Esophagus muscularis mucosa (tissue), 4 donors: ENCODE measurements around the gene GADD45A. TPM values are rescaled to one million over a fixed set of nuclear protein-coding genes. Genes with fewer than 3 reads are reported as not detected.

Experiments
- DNase-seq: peaks from one replicate; pipeline ENCODE4 v3.0.0-alpha.2; 2017; ENCODE audit errors: extremely low spot score
- H3K27ac ChIP-seq, 4 donors: fragments of 200-600 bp; sonication (generic); replicated peaks in 1 of 4; 1 replicate in 3 of 4; 2 replicates in 1 of 4; pipeline ENCODE4 v1.5.1; 2016 to 2019; ENCODE audit warnings: mild to moderate bottlenecking in 1 of 4
- H3K27me3 ChIP-seq, 4 donors: fragments of 200-600 bp; sonication (generic); one replicate each; pipeline versions ENCODE4 v1.5.1 to v1.6.0; 2016 to 2019
- H3K36me3 ChIP-seq, 4 donors: fragments of 200-600 bp; sonication (generic); one replicate each; pipeline ENCODE4 v1.5.1; 2016 to 2019
- H3K4me1 ChIP-seq, 4 donors: fragments of 200-600 bp; sonication (generic); one replicate each; pipeline ENCODE4 v1.5.1; 2016 to 2019
- H3K4me3 ChIP-seq, 4 donors: fragments of 200-600 bp; sonication (generic); 1 replicate in 2 of 4; 2 replicates in 2 of 4; pipeline ENCODE4 v1.5.1; 2016 to 2019; ENCODE audit warnings: mild to moderate bottlenecking in 4 of 4, moderate library complexity in 1 of 4
- H3K9me3 ChIP-seq, 4 donors: fragments of 200-600 bp; sonication (generic); 1 replicate in 3 of 4; 2 replicates in 1 of 4; pipeline ENCODE4 v1.5.1; 2016 to 2019
- CTCF ChIP-seq, 3 experiments: fragments of 200-600 bp in 2 of 3; fragments of 450-650 bp in 1 of 3; sonication (generic) in 2 of 3; IDR thresholded peaks; one replicate each; pipeline ENCODE4 v1.5.1; 2017 to 2019; ENCODE audit warnings: antibody characterized with exemption in 3 of 3, mild to moderate bottlenecking in 2 of 3, moderate library complexity in 1 of 3
- EP300 ChIP-seq: sonication (generic); formaldehyde crosslinking; IDR thresholded peaks from one replicate; pipeline ENCODE4 v1.6.1; 2017; ENCODE audit warnings: antibody characterized with exemption
- POLR2A ChIP-seq: fragments of 450-650 bp; IDR thresholded peaks from one replicate; pipeline ENCODE4 v1.6.1; 2017; ENCODE audit warnings: antibody characterized with exemption, moderate library complexity, mild to moderate bottlenecking, low read depth
- POLR2AphosphoS5 ChIP-seq, 2 donors: sonication (generic); formaldehyde crosslinking; IDR thresholded peaks; one replicate each; pipeline ENCODE4 v1.6.1; 2017; ENCODE audit warnings: antibody characterized with exemption in 2 of 2
- WGBS: methylation state at CpG from one replicate; pipeline ENCODE4 v1.1.5; 2018; 5-methylcytosine and 5-hydroxymethylcytosine counted together
- intact Hi-C: fragments of 100-400 bp; cut with DNase I; formaldehyde crosslinking; loops from one replicate; pipeline ENCODE4 v1.15.1; 2023
- total RNA-seq, 4 donors: library from RNA; depleted of rRNA; stranded (reverse); fragments of >200 nt; gene quantifications; one replicate each; pipeline versions ENCODE4 v1.1.0 to v1.2.1, GENCODE V29; 2016

Gene GADD45A
- total RNA-seq, 4 donors from 2014 or later: 51.1 to 80.8 (median 66.5) TPM

- TF ChIP-seq CTCF (IDR thresholded peaks at IDR 0.05) (no peak), EP300 (no peak), POLR2A (no peak), POLR2AphosphoS5 (IDR thresholded peaks at IDR 0.05) (no peak)
- no peak overlapping the region for H3K27ac ChIP-seq
- intact Hi-C loops: no loop called here
- H3K4me3 ChIP-seq: no peak overlapping the region
- WGBS: 73% methylated on average over 6 of the region's 6 CpGs
- H3K36me3 ChIP-seq: no peaks in the 10 kb centered on the region
- no peaks in the 10 kb centered on the region for H3K9me3 ChIP-seq
- H3K27me3 ChIP-seq: no peaks in the 10 kb centered on the region
- peaks cover 20 to 29% (median 24%) of the 10 kb centered on the region in 4 donors for H3K4me1 ChIP-seq
- peak; percentile 60 for DNase-seq
Observed at GRCh38 chr1:67648582-67649326, 36.2 kb upstream of the GADD45A start.

DNA sequence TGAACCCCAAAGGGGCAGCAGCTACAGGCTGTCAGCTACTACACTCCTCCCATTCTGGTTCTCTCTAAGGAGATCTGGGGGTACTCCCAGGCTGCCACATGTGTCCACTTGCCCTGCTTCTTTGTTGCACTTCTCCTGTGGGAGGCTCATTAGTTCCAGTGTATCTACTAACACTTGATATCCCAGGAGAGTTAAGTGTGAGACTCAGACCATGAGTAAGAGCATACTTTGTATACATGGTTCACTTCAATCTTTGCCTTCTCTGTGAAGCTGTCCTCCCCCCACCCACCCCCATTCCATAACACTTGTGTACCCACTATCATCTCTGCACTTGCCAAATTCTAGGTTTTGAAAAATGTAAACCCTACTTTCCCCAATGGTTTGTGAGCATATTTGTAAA is 34.9 kb upstream of the GADD45A start:
- Histone ChIP-seq H3K4me3 (no peak overlapping the region), H3K27ac (no peak overlapping the region), H3K36me3 (no peaks in the 10 kb centered on the region), H3K9me3 (no peaks in the 10 kb centered on the region), H3K4me1 (peaks cover 20 to 29% (median 24%) of the 10 kb centered on the region in 4 donors), H3K27me3 (no peaks in the 10 kb centered on the region)
- intact Hi-C loops: no loop called here
- TF ChIP-seq EP300: no peak
- no peak for TF ChIP-seq CTCF (IDR thresholded peaks at IDR 0.05)
- no peak for TF ChIP-seq POLR2AphosphoS5 (IDR thresholded peaks at IDR 0.05)
- TF ChIP-seq POLR2A: no peak
- DNase-seq: peak; percentile 53

DNA sequence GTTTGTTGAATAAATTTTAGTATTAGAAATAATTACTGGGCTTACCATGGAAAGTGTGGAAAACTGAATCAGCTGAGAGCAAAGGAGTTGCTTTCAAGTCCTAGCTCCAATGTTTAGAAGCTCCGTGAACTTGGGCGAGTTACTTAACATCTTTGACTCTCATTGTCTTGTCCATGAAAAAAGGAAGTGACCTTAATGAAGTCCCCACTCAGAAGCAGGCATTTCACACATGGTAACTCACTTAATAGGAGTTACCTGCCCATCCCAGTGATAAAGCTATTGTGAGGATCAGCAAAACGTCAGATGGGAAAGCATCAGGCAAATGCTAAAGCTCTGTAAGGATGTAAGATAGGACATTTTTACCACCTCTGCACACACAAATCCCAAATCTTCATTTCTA is 34.0 kb upstream of the GADD45A start:
- intact Hi-C loops: no loop called here
- 84% methylated on average over 3 of the region's 3 CpGs for WGBS
- Histone ChIP-seq H3K4me3 (no peak overlapping the region), H3K36me3 (no peaks in the 10 kb centered on the region), H3K9me3 (no peaks in the 10 kb centered on the region), H3K27ac (no peak overlapping the region), H3K4me1 (peaks cover 16 to 21% (median 17%) of the 10 kb centered on the region in 4 donors), H3K27me3 (no peaks in the 10 kb centered on the region)
- no peak for TF ChIP-seq CTCF (IDR thresholded peaks at IDR 0.05)
- DNase-seq: peak; percentile 62

- H3K4me3 ChIP-seq: no peak overlapping the region
- 86% methylated on average over 2 of the region's 2 CpGs for WGBS
- no peak for TF ChIP-seq EP300
- no peak for TF ChIP-seq CTCF (IDR thresholded peaks at IDR 0.05)
- TF ChIP-seq POLR2A: no peak
- peak in 1 of 2 donors; percentile 24 for TF ChIP-seq POLR2AphosphoS5 (IDR thresholded peaks at IDR 0.05)
- DNase-seq: peak; percentile 83
- no peaks in the 10 kb centered on the region for H3K27me3 ChIP-seq
- peaks cover 0 to 4% (median 0%) of the 10 kb centered on the region in 4 donors for H3K4me1 ChIP-seq
- no peaks in the 10 kb centered on the region for H3K9me3 ChIP-seq
- intact Hi-C loops: no loop called here
- no peaks in the 10 kb centered on the region for H3K36me3 ChIP-seq
- H3K27ac ChIP-seq: no peak overlapping the region
Observed at GRCh38 chr1:67652800-67653199, 32.2 kb upstream of the GADD45A start.

DNA sequence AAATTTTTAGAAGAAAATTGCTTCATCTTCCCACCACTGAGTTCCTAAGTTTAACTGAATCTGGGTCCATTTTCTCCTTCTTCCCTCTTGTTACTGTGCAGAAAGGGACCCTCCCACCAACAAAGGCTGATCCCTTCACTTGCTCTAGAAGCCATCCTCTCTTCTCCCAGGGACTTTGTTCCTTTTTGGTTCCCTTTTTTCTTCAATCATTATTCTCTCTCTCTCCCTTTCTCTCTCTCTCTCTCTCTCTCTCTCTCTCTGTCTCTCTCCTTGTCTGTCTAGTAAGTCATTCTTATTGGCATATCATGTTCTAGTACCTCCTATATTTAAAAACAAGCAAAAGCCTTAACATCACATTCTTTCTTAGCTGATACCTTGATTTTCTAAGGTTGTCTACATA is 31.7 kb upstream of the GADD45A start:
- no peak for DNase-seq
- Histone ChIP-seq H3K27ac (no peak overlapping the region), H3K36me3 (no peaks in the 10 kb centered on the region), H3K9me3 (no peaks in the 10 kb centered on the region), H3K4me1 (no peaks in the 10 kb centered on the region), H3K27me3 (no peaks in the 10 kb centered on the region), H3K4me3 (no peak overlapping the region)
- intact Hi-C loops: no loop called here
- TF ChIP-seq EP300 (no peak), POLR2A (no peak), CTCF (IDR thresholded peaks at IDR 0.05) (no peak), POLR2AphosphoS5 (IDR thresholded peaks at IDR 0.05) (no peak)
